ENCODE measurements around the gene C11orf68. TPM values are rescaled to one million over a fixed set of nuclear protein-coding genes. Genes with fewer than 3 reads are reported as not detected.

C11orf68 gene
- total and polyA plus RNA-seq, 10 of the 15 experiments (the other 5 are each of a cell fraction or from before 2014, with no cell fraction given), result 3.0 to 25.4 (median 16.7) TPM

GRCh38 chr11:65921033-65921555 lies 2.2 kb upstream of the C11orf68 start:
- FAIRE-seq, result no peak
- Histone ChIP-seq H3K4me3 (peak overlapping the region; percentile 81; the same call in 1 of the 2 replicates), H3K79me2 (ENCODE audit: control insufficient read depth, insufficient read depth, low read length) (peaks cover 34% of the 10 kb centered on the region), H3K36me3 (ENCODE audit: control insufficient read depth in 2 of 2, insufficient read depth in 2 of 2, low read length in 1 of 2) (peaks cover 0 to 2% of the 10 kb centered on the region in 2 experiments; a peak in 3 of 4 replicates), H3K27ac (ENCODE audit: control insufficient read depth, insufficient read depth) (peak overlapping the region; percentile 18; the same call in 1 of the 2 replicates), H3K9me3 (replicated peaks; ENCODE audit: control insufficient read depth, insufficient read depth, low read length) (no peaks in the 10 kb centered on the region), H4K20me1 (ENCODE audit: control insufficient read depth, insufficient read depth) (no peaks in the 10 kb centered on the region), H3K4me2 (ENCODE audit: control insufficient read depth, insufficient read depth) (peak overlapping the region; percentile 95; the same call in 1 of the 2 replicates), H2AFZ (ENCODE audit: control insufficient read depth, low read depth, low read length) (no peak overlapping the region), H3K4me1 (ENCODE audit: control insufficient read depth, insufficient read depth, low read length) (peaks cover 22% of the 10 kb centered on the region), H3K9ac (ENCODE audit: control insufficient read depth, insufficient read depth, low read length) (peak overlapping the region; percentile 68; the same call in 1 of the 2 replicates), H3K27me3 (replicated peaks in 1 of 2; ENCODE audit: control insufficient read depth in 2 of 2, insufficient read depth in 2 of 2, low read length in 1 of 2) (no peaks in the 10 kb centered on the region)
- POLR2A ChIA-PET, result interaction anchor here (0.6 to 1.5 kb wide), 4 partner anchors 23 to 62 kb away, joined by 3 to 5 read pairs (median 4); partner anchors contain the start of gene MUS81
- RAD21 ChIA-PET (ENCODE audit: unreplicated experiment), result interaction anchor here (1.8 kb wide), 1 partner anchor 30 kb away, joined by 5 read pairs; the partner anchor contains the start of gene CCDC85B
- ATAC-seq, result no peak
- intact Hi-C loops (cut with micrococcal nuclease; ENCODE audit: unreplicated experiment), result no loop called here
- SMC1A ChIA-PET (ENCODE audit: uncharacterized antibody, unreplicated experiment), result interaction anchor here (1.2 kb wide), 1 partner anchor 31 kb away, joined by 3 read pairs; no protein-coding TSS in a partner anchor
- CTCF ChIA-PET, result interaction anchor here (0.7 to 1.4 kb wide), 3 partner anchors 31 to 216 kb away, joined by 3 to 10 read pairs (median 4); partner anchors contain the start of gene CCDC85B
- WGBS (ENCODE audit: insufficient coverage, insufficient replicate concordance, low lambda C conversion rate, missing lambda C conversion rate), result 98% methylated on average over 9 of the region's 12 CpGs
- in situ Hi-C loops (cut with MboI), result no loop called here
- no peak for DNase-seq (ENCODE audit: low read depth, low spot score)
- BruUV-seq (replicated peaks), result no TSS peak
- TF ChIP-seq MYB (IDR thresholded peaks at IDR 0.05; ENCODE audit: borderline replicate concordance, low read depth, low read length), result no peak
- no peak for TF ChIP-seq ZBTB4 (CRISPR knock-in tag; IDR thresholded peaks at IDR 0.05)
- no peak for TF ChIP-seq SKIL (IDR thresholded peaks at IDR 0.05; ENCODE audit: low read depth, poor library complexity, severe bottlenecking)
- TF ChIP-seq POLR2AphosphoS5 (IDR thresholded peaks at IDR 0.05; ENCODE audit: low read length), result no peak
- no peak for TF ChIP-seq SP1 (IDR thresholded peaks at IDR 0.05; ENCODE audit: low read depth, low read length)
- no peak for TF ChIP-seq CHD2 (IDR thresholded peaks at IDR 0.05; ENCODE audit: borderline replicate concordance, low read depth, low read length)
- TF ChIP-seq SUPT20H (IDR thresholded peaks at IDR 0.05; ENCODE audit: borderline replicate concordance, control insufficient read depth, low read depth, low read length), result no peak
- no peak for TF ChIP-seq PBX3 (IDR thresholded peaks at IDR 0.05; ENCODE audit: insufficient replicate concordance, low read depth, low read length)
- no peak for TF ChIP-seq ZNF622 (IDR thresholded peaks at IDR 0.05)
- no peak for TF ChIP-seq KLF5 (IDR thresholded peaks at IDR 0.05; ENCODE audit: partially characterized antibody)
- no peak for TF ChIP-seq KAT2A (conservative IDR thresholded peaks at IDR 0.05; ENCODE audit: control insufficient read depth, low read depth, low read length)
- no peak for TF ChIP-seq SIN3A (IDR thresholded peaks at IDR 0.05; ENCODE audit: low read depth, low read length)
- TF ChIP-seq POLR2A (IDR thresholded peaks at IDR 0.05; ENCODE audit: low read depth, low read length), result no peak
- TF ChIP-seq ELK1 (IDR thresholded peaks at IDR 0.05; ENCODE audit: low read depth, low read length), result no peak
- TF ChIP-seq IRF3 (IDR thresholded peaks at IDR 0.05), result no peak

All from GM12878 (cell line).